UCSD-AML1 (cell line): ENCODE measurements around the gene PHF23.

Source experiments
- DNase-seq: peaks from one replicate; lab custom pipeline; 2025; ENCODE audit not compliant: unreplicated experiment; lab: John Stamatoyannopoulos, UW

The PHF23 gene

GRCh38 chr17:7239091-7240027 is at the start of gene PHF23:
Gene PHF23 (minus strand): TSS chr17:7239457. CDS start chr17:7239279, 178 bp downstream.
- DNase-seq = peak; percentile 100

DNA sequence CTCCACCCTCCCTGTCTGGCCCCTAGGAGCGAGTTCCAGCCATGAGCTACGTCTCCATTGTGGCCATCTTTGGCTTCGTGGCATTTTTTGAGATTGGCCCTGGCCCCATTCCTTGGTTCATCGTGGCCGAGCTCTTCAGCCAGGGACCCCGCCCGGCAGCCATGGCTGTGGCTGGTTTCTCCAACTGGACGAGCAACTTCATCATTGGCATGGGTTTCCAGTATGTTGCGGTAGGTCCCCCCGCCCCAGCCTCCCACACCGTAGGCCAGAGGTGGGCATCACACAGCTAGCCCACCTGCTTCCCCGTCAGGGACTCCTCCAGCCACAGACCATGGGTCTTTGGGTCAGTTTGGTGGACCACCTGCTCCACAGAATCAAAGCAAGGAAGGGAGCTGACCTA is 46.4 kb upstream of the PHF23 start:
- DNase-seq = no peak

- DNase-seq = no peak
These were observed 45.7 kb upstream of the PHF23 start for GRCh38 chr17:7284911-7285310.

DNA sequence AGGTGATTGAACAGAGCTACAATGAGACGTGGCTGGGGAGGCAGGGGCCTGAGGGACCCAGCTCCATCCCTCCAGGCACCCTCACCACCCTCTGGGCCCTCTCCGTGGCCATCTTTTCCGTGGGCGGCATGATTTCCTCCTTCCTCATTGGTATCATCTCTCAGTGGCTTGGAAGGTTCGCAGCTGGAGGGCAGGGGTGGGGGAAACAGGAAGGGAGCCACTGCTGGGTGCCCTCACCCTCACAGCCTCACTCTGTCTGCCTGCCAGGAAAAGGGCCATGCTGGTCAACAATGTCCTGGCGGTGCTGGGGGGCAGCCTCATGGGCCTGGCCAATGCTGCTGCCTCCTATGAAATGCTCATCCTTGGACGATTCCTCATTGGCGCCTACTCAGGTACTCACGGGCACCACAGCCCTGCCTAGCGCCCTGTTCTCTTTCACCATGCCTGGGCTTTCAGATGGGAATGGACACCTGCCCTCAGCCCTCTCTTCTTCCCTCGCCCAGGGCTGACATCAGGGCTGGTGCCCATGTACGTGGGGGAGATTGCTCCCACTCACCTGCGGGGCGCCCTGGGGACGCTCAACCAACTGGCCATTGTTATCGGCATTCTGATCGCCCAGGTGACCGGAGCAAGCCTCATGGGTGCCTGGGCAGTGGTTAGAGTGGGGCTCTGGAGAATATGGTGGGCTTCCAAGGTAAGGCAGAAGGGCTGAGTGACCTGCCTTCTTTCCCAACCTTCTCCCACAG is 44.4 kb upstream of the PHF23 start:
- no peak for DNase-seq

- no peak for DNase-seq
These were observed 43.6 kb upstream of the PHF23 start for GRCh38 chr17:7282752-7283321.

- DNase-seq = no peak
These were observed 42.9 kb upstream of the PHF23 start for GRCh38 chr17:7281953-7282751.

DNA sequence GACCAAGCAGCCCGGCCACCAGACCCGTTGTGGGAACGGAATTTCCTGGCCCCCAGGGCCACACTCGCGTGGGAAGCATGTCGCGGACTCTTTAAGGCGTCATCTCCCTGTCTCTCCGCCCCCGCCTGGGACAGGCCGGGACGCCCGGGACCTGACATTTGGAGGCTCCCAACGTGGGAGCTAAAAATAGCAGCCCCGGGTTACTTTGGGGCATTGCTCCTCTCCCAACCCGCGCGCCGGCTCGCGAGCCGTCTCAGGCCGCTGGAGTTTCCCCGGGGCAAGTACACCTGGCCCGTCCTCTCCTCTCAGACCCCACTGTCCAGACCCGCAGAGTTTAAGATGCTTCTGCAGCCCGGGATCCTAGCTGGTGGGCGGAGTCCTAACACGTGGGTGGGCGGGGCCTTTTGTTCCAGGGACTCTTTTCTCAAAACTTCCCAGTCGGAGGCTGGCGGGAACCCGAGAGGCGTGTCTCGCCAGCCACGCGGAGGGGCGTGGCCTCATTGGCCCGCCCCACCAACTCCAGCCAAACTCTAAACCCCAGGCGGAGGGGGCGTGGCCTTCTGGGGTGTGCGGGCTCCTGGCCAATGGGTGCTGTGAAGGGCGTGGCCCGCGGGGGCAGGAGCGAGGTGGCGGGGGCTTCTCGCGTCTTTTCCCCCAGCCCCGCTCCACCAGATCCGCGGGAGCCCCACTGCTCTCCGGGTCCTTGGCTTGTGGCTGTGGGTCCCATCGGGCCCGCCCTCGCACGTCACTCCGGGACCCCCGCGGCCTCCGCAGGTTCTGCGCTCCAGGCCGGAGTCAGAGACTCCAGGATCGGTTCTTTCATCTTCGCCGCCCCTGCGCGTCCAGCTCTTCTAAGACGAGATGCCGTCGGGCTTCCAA is 42.1 kb upstream of the PHF23 start, which contains the start of gene SLC2A4:
SLC2A4 (plus strand) TSS at position 645 of the 879 bp plus-strand sequence; CDS start at position 862, 217 bp downstream.
- peak; percentile 96 for DNase-seq

DNA sequence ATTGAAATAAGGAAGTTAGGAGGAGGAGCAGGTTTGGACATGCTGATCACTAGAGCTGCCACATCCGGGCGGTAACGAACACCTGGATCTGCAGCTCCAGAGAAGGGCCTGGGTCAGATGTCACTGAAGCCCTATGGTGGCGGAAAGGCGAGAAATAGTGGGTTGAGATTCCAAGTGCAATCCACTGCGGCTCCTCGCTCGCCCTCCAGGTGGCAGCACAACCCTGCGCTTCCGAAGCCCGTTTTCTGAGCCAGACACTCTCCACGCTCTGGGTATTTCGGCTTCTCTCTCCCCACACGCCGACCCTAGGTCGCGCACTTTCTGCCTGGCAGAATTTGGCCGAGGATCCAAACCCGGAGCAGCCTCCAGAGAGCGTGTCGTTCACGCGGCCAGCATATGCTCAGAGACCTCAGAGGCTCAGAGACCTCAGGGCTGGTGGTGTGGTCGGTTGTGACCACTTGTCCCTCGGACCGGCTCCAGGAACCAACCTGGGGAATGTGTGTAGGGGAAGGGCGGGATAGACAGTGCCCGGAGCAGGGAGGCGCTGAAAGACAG is 41.3 kb upstream of the PHF23 start:
- DNase-seq = peak; percentile 86

GRCh38 chr17:7279448-7279847 is 40.2 kb upstream of the PHF23 start:
- DNase-seq = no peak

- DNase-seq = no peak
These were observed 27.5 kb upstream of the PHF23 start for GRCh38 chr17:7266784-7267183.

DNA sequence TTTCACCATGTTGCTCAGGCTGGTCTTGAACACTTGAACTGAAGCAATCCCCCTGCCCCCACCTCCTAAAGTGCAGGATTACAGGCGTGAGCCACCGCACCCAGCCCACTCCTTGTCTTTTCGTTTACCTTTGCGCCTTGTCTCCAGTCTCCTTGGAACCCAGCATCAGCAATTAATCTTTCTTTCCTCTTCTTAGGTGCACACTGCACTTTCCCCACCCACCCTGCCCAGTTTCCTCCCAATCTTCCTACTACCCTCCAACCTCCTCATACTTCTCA is 24.5 kb upstream of the PHF23 start:
- no peak for DNase-seq

DNA sequence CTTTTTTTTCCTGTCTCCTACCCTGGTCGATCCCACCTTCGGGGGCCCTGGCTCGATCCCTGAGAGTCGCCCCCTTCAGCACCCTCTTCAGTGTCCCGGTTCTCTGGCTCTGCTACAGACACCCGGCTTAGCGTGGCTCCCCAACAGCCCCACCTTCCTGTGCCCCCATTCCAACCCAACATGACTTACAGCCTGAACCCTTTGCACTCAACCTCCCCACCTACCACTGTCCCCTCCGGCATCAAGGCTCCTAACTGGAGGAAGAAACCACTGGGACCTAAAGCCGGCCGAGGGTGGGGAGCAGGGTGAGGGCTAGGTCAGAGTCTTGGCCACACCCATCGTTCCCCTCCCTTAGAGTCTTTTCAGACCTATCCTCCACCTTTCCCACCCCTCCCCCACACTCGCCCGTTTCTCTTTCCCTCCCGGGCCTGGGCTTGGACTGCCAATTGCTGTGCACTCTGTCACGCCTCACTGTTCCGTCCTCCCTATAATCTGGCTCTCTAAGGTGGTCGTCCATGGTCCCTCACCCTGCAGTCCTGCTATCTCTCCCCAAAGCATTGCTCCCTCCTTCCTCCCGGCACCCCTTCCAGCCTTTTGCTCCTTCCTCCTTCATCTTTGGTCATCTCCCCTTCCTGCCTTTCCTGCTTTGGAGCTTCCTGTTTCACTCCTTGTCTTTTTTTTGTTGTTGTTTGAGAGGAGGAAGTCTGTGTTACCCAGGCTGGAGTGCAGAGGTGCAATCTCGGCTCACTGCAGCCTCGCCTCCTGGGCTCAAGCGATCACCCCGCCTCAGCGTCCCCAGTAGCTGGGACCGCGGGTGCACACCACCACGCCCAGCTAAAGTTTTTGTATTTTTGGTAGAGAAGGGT is 23.9 kb upstream of the PHF23 start:
- DNase-seq = peak; percentile 44

DNA sequence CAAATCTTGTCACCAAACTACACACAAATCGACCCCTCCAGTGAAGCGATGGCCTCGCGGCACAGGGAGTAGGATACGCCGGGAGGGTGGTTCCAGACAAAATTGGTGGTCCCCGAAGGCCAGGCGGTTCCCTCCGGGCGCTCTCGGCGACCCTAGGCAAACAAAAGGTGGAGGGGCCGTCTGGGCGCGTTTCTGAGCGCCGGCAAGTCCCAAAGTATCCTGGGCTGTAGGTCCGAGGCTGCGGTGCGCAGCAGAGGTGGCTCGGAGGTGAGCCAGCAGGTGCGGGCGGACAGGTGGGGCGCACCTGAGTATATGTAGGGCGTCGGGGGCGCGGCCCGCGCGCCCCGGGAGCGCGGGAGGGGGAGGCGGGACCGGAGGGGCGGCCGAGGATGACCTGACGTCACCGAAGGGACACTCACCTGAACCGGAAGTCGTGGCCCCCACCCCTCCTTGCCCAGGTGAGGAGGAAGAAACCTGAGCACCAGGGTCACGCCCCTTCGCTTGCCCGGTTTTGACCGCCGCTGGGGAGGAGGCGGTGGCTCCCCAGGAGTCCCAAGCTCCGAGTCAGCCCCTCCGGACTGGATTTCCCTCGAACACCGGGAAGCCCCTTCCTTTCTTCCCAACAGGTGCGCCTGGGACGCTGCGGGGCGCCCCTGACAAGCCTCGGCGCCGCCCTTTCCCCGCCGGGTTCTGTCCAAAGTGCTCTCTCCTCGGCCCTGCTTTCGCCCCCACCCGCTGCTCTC is 23.1 kb upstream of the PHF23 start, which contains the start of gene CLDN7:
CLDN7 (minus strand) TSS at position 287 of the 743 bp plus-strand sequence. CDS start 435 bp downstream, outside the sequence.
- no peak for DNase-seq

GRCh38 chr17:7261379-7262191 is 22.3 kb upstream of the PHF23 start:
- no peak for DNase-seq

- DNase-seq = no peak
These were observed 21.6 kb upstream of the PHF23 start for GRCh38 chr17:7260651-7261378.

DNA sequence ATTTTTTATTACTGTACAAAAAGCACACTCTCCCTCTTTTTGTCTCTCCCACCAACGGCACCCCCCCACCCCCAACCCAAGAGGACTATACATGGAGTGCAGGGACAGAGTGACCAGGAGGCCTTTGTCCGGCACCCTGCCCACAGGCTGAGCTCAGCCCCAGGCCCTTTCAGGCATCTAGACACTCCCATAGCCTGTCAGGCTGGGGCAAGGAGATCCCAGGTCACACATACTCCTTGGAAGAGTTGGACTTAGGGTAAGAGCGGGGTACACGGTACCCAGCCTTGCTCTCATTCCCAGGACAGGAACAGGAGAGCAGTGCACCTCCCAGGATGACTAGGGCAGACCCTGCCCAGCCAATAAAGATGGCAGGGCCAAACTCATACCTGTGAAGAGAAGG is 20.9 kb upstream of the PHF23 start:
- DNase-seq = no peak

- no peak for DNase-seq
These were observed 20.3 kb upstream of the PHF23 start for GRCh38 chr17:7259555-7259889.
